ENCODE data around the gene CPA4.

CPA4 gene

GRCh38 chr7:130346177-130346905 lies 53.4 kb downstream of the CPA4 start:
- TF ChIP-seq CTCF (IDR thresholded peaks at IDR 0.05) (no peak), ZFX (IDR thresholded peaks at IDR 0.05; ENCODE audit: borderline replicate concordance) (no peak)
- no peak overlapping the region for H3K27ac ChIP-seq

- no peak overlapping the region for H3K27ac ChIP-seq
- TF ChIP-seq CTCF (IDR thresholded peaks at IDR 0.05) (no peak), ZFX (IDR thresholded peaks at IDR 0.05; ENCODE audit: borderline replicate concordance) (no peak)
Measured at GRCh38 chr7:130346941-130347340, 54.0 kb downstream of the CPA4 start.

GRCh38 chr7:130349911-130350782 lies 57.2 kb downstream of the CPA4 start:
- TF ChIP-seq CTCF (IDR thresholded peaks at IDR 0.05) (no peak), ZFX (IDR thresholded peaks at IDR 0.05; ENCODE audit: borderline replicate concordance) (no peak)
- no peak overlapping the region for H3K27ac ChIP-seq

- no peak overlapping the region for H3K27ac ChIP-seq
- TF ChIP-seq ZFX (IDR thresholded peaks at IDR 0.05; ENCODE audit: borderline replicate concordance) (no peak), CTCF (IDR thresholded peaks at IDR 0.05) (no peak)
Measured at GRCh38 chr7:130350945-130351790, 58.2 kb downstream of the CPA4 start.

GRCh38 chr7:130351791-130352090 lies 58.8 kb downstream of the CPA4 start:
- H3K27ac ChIP-seq: no peak overlapping the region
- TF ChIP-seq ZFX (IDR thresholded peaks at IDR 0.05; ENCODE audit: borderline replicate concordance): no peak
- no peak for TF ChIP-seq CTCF (IDR thresholded peaks at IDR 0.05)

GRCh38 chr7:130352194-130353074 lies 59.5 kb downstream of the CPA4 start:
- TF ChIP-seq CTCF (IDR thresholded peaks at IDR 0.05) (no peak), ZFX (IDR thresholded peaks at IDR 0.05; ENCODE audit: borderline replicate concordance) (no peak)
- no peak overlapping the region for H3K27ac ChIP-seq

Data from 22Rv1 (cell line).